ENCODE data around the gene DDX1. TPM values are rescaled to one million over a fixed set of nuclear protein-coding genes. Genes with fewer than 3 reads are reported as not detected.

DDX1 gene
- total RNA-seq, 3 donors from 2014 or later: 57.4 to 72.6 (median 71.0) TPM

GRCh38 chr2:15665067-15665942 lies 73.6 kb downstream of the DDX1 start:
- no peak for DNase-seq (ENCODE audit: low spot score in 2 of 2)
- TF ChIP-seq CTCF (IDR thresholded peaks at IDR 0.05): no peak
- no peak for TF ChIP-seq POLR2AphosphoS5 (IDR thresholded peaks at IDR 0.05)
- no peak for TF ChIP-seq POLR2A (IDR thresholded peaks at IDR 0.05)
- Histone ChIP-seq H3K4me3 (no peak overlapping the region), H3K27me3 (no peaks in the 10 kb centered on the region), H3K9me3 (no peaks in the 10 kb centered on the region), H3K36me3 (no peaks in the 10 kb centered on the region), H3K27ac (no peak overlapping the region), H3K4me1 (no peaks in the 10 kb centered on the region)
- intact Hi-C loops (cut with DNase I; ENCODE audit: low total_unique reads): no loop called here

GRCh38 chr2:15665943-15666460 lies 74.3 kb downstream of the DDX1 start:
- TF ChIP-seq POLR2A (IDR thresholded peaks at IDR 0.05): no peak
- TF ChIP-seq CTCF (IDR thresholded peaks at IDR 0.05): no peak
- TF ChIP-seq POLR2AphosphoS5 (IDR thresholded peaks at IDR 0.05): no peak
- intact Hi-C loops (cut with DNase I; ENCODE audit: low total_unique reads): no loop called here
- Histone ChIP-seq H3K27me3 (no peaks in the 10 kb centered on the region), H3K4me3 (no peak overlapping the region), H3K36me3 (no peaks in the 10 kb centered on the region), H3K27ac (no peak overlapping the region), H3K4me1 (no peaks in the 10 kb centered on the region), H3K9me3 (no peaks in the 10 kb centered on the region)
- DNase-seq (ENCODE audit: low spot score in 2 of 2): no peak

- no peaks in the 10 kb centered on the region for H3K36me3 ChIP-seq
- H3K4me3 ChIP-seq: no peak overlapping the region
- TF ChIP-seq POLR2AphosphoS5 (IDR thresholded peaks at IDR 0.05): no peak
- TF ChIP-seq CTCF (IDR thresholded peaks at IDR 0.05): no peak
- no peak for TF ChIP-seq POLR2A (IDR thresholded peaks at IDR 0.05)
- no peaks in the 10 kb centered on the region for H3K9me3 ChIP-seq
- intact Hi-C loops (cut with DNase I; ENCODE audit: low total_unique reads): no loop called here
- H3K27me3 ChIP-seq: no peaks in the 10 kb centered on the region
- H3K4me1 ChIP-seq: no peaks in the 10 kb centered on the region
- no peak overlapping the region for H3K27ac ChIP-seq
- DNase-seq (ENCODE audit: low spot score in 2 of 2): peak in 1 of 2 donors; percentile 35
Measured at GRCh38 chr2:15666861-15667808, 75.5 kb downstream of the DDX1 start.

GRCh38 chr2:15667809-15668556 lies 76.3 kb downstream of the DDX1 start:
- Histone ChIP-seq H3K27me3 (no peaks in the 10 kb centered on the region), H3K36me3 (no peaks in the 10 kb centered on the region), H3K4me1 (no peaks in the 10 kb centered on the region), H3K27ac (peak overlapping the region in 1 of 2 donors; percentile 61), H3K9me3 (no peaks in the 10 kb centered on the region), H3K4me3 (no peak overlapping the region)
- intact Hi-C loops (cut with DNase I; ENCODE audit: low total_unique reads): no loop called here
- TF ChIP-seq CTCF (IDR thresholded peaks at IDR 0.05) (no peak), POLR2AphosphoS5 (IDR thresholded peaks at IDR 0.05) (no peak), POLR2A (IDR thresholded peaks at IDR 0.05) (no peak)
- DNase-seq (ENCODE audit: low spot score in 2 of 2): no peak

Data from breast epithelium (tissue), 4 donors.